ENCODE data around the gene TKTL1. TPM values are rescaled to one million over a fixed set of nuclear protein-coding genes. Genes with fewer than 3 reads are reported as not detected.

The TKTL1 gene
- total RNA-seq, 3 donors from 2014 or later (not counting 1 experiment from before 2014, with no cell fraction given), result 17.1 to 42.8 (median 28.8) TPM

DNA sequence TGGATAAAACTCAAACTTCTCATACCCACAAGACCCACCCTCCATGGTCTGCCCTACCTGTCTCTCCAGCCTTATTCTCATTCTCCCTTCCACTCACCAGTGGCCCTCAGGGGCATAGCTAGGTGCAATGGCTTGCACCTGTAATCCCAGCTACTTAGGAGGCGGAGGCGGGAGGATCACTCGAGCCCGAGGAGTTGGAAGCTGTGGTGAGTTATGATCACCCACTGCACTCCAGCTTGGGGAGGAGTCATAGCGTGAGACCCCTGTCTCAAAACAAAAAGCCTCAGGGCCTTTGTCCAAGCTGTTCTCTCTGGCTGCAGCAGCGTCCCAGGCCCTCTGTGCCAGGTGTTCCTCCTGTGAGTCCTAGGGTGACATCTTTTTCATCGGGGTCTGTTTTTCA is 16.5 kb downstream of the TKTL1 start:
- TF ChIP-seq, protein P1, sequence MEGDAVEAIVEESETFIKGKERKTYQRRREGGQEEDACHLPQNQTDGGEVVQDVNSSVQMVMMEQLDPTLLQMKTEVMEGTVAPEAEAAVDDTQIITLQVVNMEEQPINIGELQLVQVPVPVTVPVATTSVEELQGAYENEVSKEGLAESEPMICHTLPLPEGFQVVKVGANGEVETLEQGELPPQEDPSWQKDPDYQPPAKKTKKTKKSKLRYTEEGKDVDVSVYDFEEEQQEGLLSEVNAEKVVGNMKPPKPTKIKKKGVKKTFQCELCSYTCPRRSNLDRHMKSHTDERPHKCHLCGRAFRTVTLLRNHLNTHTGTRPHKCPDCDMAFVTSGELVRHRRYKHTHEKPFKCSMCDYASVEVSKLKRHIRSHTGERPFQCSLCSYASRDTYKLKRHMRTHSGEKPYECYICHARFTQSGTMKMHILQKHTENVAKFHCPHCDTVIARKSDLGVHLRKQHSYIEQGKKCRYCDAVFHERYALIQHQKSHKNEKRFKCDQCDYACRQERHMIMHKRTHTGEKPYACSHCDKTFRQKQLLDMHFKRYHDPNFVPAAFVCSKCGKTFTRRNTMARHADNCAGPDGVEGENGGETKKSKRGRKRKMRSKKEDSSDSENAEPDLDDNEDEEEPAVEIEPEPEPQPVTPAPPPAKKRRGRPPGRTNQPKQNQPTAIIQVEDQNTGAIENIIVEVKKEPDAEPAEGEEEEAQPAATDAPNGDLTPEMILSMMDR (IDR thresholded peaks at IDR 0.05), result no peak
- H3K27ac ChIP-seq (ENCODE audit: low read length), result peak overlapping the region; percentile 61
- WGBS (ENCODE audit: insufficient coverage), result 98% methylated on average over 6 of the region's 7 CpGs
- H3K27me3 ChIP-seq (ENCODE audit: control insufficient read depth, insufficient read depth, low read length), result no peaks in the 10 kb centered on the region
- no peaks in the 10 kb centered on the region for H3K36me3 Mint-ChIP-seq
- peak overlapping the region; percentile 5 to 90 for H3K27ac Mint-ChIP-seq
- H3K4me1 ChIP-seq (ENCODE audit: control insufficient read depth, insufficient read depth, low read length), result peaks cover 59% of the 10 kb centered on the region
- ATAC-seq (no peak), DNase-seq (no peak)
- no peaks in the 10 kb centered on the region for H3K36me3 ChIP-seq (ENCODE audit: control insufficient read depth, insufficient read depth, low read length)
- H3K9me3 ChIP-seq (ENCODE audit: control insufficient read depth, insufficient read depth, low read length), result no peaks in the 10 kb centered on the region
- H3K4me3 ChIP-seq (ENCODE audit: low read length), result no peak overlapping the region
- H3K4me3 Mint-ChIP-seq, result no peak overlapping the region
- peaks cover 43 to 47% of the 10 kb centered on the region in 2 donors for H3K4me1 Mint-ChIP-seq
- intact Hi-C loops (cut with micrococcal nuclease), result no loop called here
- no peaks in the 10 kb centered on the region for H3K27me3 Mint-ChIP-seq (ENCODE audit: low read depth in 2 of 2)
- peaks cover 0 to 2% of the 10 kb centered on the region in 2 donors for H3K9me3 Mint-ChIP-seq

DNA sequence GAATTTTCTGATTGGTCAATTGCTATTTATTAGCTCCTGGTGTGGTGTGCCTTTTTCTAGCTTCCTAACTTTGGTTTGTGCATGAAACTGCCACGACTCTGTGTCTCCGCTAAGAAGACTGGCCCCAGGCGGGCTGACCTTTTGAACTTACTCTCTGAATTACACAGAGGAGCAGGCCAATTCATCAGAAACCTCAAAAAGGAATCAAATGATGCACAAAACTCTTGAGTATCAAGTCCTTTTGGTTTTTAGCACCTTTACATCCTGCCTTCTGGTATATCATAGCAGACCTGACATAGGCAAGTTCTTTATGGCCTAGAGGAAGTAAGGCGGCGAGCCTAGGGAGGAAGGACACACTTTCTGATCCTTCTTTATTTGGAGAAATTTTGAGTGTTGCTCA is 17.6 kb downstream of the TKTL1 start:
- peak; percentile 46 to 55 (median 51) for ATAC-seq
- H3K4me1 ChIP-seq (ENCODE audit: control insufficient read depth, insufficient read depth, low read length), result peaks cover 56% of the 10 kb centered on the region
- Mint-ChIP-seq H3K4me1 (peaks cover 38 to 45% of the 10 kb centered on the region in 2 donors), H3K27me3 (ENCODE audit: low read depth in 2 of 2) (no peaks in the 10 kb centered on the region), H3K36me3 (no peaks in the 10 kb centered on the region), H3K9me3 (no peaks in the 10 kb centered on the region), H3K4me3 (peak overlapping the region; percentile 17), H3K27ac (peak overlapping the region; percentile 78 to 90)
- TF ChIP-seq, protein P1 (IDR thresholded peaks at IDR 0.05), result no peak
- no peak overlapping the region for H3K4me3 ChIP-seq (ENCODE audit: low read length)
- H3K27ac ChIP-seq (ENCODE audit: low read length), result peak overlapping the region; percentile 61
- no peaks in the 10 kb centered on the region for H3K27me3 ChIP-seq (ENCODE audit: control insufficient read depth, insufficient read depth, low read length)
- WGBS (ENCODE audit: insufficient coverage), result 41% methylated on average over 5 of the region's 5 CpGs
- intact Hi-C loops (cut with micrococcal nuclease), result no loop called here
- peak in 1 of 2 donors; percentile 39 for DNase-seq
- no peaks in the 10 kb centered on the region for H3K36me3 ChIP-seq (ENCODE audit: control insufficient read depth, insufficient read depth, low read length)
- no peaks in the 10 kb centered on the region for H3K9me3 ChIP-seq (ENCODE audit: control insufficient read depth, insufficient read depth, low read length)

DNA sequence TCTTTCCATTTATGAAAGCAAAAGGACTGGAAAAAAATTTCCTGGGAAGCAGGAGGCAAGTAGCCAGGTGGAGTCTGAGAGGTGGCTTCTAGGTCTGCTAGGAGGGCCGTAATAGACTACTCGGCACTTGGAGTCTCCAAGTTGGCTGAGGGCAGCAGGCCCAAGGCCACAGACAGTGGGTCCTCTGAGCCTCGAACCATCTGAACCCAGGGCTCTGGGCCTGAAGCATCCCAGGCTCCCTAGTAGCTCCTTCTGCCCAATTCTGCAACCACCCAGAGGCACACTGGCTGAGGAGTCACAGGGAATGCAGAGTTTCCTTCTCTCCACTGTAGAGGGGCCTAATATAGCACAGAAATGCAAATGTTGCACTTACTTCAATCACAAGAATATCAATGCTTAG is 19.8 kb downstream of the TKTL1 start:
- no peaks in the 10 kb centered on the region for H3K9me3 ChIP-seq (ENCODE audit: control insufficient read depth, insufficient read depth, low read length)
- H3K4me3 Mint-ChIP-seq, result no peak overlapping the region
- TF ChIP-seq, protein P1 (IDR thresholded peaks at IDR 0.05), result no peak
- intact Hi-C loops (cut with micrococcal nuclease), result no loop called here
- H3K9me3 Mint-ChIP-seq, result no peaks in the 10 kb centered on the region
- 98% methylated on average over 3 of the region's 3 CpGs for WGBS (ENCODE audit: insufficient coverage)
- H3K36me3 ChIP-seq (ENCODE audit: control insufficient read depth, insufficient read depth, low read length), result no peaks in the 10 kb centered on the region
- H3K27me3 ChIP-seq (ENCODE audit: control insufficient read depth, insufficient read depth, low read length), result no peaks in the 10 kb centered on the region
- peaks cover 35 to 40% of the 10 kb centered on the region in 2 donors for H3K4me1 Mint-ChIP-seq
- no peak overlapping the region for H3K4me3 ChIP-seq (ENCODE audit: low read length)
- H3K27me3 Mint-ChIP-seq (ENCODE audit: low read depth in 2 of 2), result peaks cover 0 to 8% of the 10 kb centered on the region in 2 donors
- no peak overlapping the region for H3K27ac ChIP-seq (ENCODE audit: low read length)
- ATAC-seq (no peak), DNase-seq (no peak)
- H3K4me1 ChIP-seq (ENCODE audit: control insufficient read depth, insufficient read depth, low read length), result peaks cover 41% of the 10 kb centered on the region
- no peak overlapping the region for H3K27ac Mint-ChIP-seq
- H3K36me3 Mint-ChIP-seq, result no peaks in the 10 kb centered on the region

DNA sequence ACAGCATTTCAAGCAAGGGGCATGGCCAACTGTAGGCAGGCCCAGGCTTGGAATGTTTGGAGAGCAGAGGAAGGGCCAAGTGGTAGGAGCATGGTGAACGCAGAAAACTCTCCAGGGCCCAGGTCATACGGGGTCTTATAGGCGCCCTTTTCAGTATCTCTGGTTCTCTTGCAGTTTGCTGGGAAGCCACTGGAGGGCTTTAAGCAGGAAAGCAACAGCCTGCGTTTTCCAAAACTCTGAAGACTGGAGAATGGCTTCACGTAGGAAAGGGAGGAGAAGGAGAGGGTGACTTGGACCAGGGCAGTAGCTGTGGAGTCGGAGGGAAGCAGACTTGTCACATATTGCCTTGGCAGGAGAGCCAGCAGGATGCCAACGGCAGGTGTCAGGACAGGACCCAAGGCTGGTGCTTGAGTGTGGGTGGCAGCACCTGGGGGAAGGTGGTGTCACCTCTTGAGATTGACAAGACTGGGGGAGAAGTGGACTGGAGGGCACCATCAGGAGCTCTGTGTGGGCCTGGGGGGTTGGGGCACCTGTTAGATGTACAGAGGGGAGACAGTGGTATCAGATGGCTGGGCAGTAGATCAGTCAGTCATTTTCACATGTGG is 21.9 kb downstream of the TKTL1 start:
- 44% methylated on average over 7 of the region's 7 CpGs for WGBS (ENCODE audit: insufficient coverage)
- Mint-ChIP-seq H3K9me3 (no peaks in the 10 kb centered on the region), H3K27me3 (ENCODE audit: low read depth in 2 of 2) (peaks cover 0 to 13% of the 10 kb centered on the region in 2 donors), H3K36me3 (no peaks in the 10 kb centered on the region), H3K4me3 (no peak overlapping the region), H3K27ac (peak overlapping the region in 1 of 2 donors; percentile 1), H3K4me1 (peaks cover 20 to 33% of the 10 kb centered on the region in 2 donors)
- TF ChIP-seq, protein P1 (IDR thresholded peaks at IDR 0.05), result no peak
- intact Hi-C loops (cut with micrococcal nuclease), result no loop called here
- no peak overlapping the region for H3K4me3 ChIP-seq (ENCODE audit: low read length)
- DNase-seq, result peak in 1 of 2 donors; percentile 43
- ATAC-seq, result peak in 1 of 3 donors; percentile 35
- no peaks in the 10 kb centered on the region for H3K36me3 ChIP-seq (ENCODE audit: control insufficient read depth, insufficient read depth, low read length)
- H3K27ac ChIP-seq (ENCODE audit: low read length), result no peak overlapping the region
- peaks cover 23% of the 10 kb centered on the region for H3K4me1 ChIP-seq (ENCODE audit: control insufficient read depth, insufficient read depth, low read length)
- no peaks in the 10 kb centered on the region for H3K9me3 ChIP-seq (ENCODE audit: control insufficient read depth, insufficient read depth, low read length)
- H3K27me3 ChIP-seq (ENCODE audit: control insufficient read depth, insufficient read depth, low read length), result no peaks in the 10 kb centered on the region

Data from natural killer cell (primary cell).